NCI-H345 (cell line): Measurements from ENCODE around the gene PGPEP1.
"Not testable (repeated sequence)": the region's sequence is repeated elsewhere in the genome, so short reads cannot be mapped to it uniquely, and the experiment has no call there.

Source experiments
- DNase-seq: peaks from one replicate; lab custom pipeline; 2025; lab: John Stamatoyannopoulos, UW

The PGPEP1 gene

DNA sequence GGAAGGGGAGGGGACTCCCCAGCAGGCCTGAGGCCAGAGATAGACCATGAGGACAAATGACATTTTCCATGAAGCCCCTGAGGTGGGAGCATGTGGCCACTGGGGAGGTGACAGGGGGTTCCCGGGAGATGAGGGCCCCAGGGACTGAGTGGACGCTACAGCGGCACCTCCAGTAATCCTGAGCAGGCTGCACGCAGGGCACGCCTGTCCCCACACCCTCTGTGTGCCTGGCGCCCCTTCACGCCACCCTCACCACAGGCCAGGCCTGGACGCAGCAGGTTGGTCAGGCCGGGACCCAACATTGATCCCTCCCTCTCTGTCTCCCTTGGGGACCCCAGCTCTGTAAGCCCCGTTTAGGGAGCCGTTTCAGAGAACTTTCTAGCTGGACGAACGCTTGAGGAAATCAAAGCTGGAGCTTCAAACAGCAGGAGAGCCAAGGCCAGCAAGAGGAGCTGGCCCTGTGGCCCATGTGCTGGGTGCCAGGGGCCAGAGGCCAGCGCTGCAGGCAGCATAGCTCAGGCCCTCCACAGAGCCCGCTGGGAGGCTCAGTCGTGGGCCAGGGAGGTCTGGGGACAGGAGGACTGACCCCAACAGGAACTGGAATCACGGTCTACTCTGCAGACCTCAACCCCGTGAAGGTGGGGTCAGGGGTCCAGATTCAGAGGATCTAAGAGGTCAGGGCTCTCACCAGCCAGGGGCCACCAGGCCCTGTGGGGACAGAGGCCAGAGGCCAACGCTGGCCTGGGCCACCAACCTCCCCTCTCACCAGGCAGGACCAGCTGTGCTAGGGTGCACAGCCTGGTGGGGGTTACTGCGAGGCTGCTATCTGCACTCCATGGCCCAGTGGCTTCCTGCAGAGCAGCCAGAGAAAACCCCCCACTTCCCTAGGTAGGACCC, 32.1 kb upstream of the PGPEP1 start:
- no peak for DNase-seq

DNA sequence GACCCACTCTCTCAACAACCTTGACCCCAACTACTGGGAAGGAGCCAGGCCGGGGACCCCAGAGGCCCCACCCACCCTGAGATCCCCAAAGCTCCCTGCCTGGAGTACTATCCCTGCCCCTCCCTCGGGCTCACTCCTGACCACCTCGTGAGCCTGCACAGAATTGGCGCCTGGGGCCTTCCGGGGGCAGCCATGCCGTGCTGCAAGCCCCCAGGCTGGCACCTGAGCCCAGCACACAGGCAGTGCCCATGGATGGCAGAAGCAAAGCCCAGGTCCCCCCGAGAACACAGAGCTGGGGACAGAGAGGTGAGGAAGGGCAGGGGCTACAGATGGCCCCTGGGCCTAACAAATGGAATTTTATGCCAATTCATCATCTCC, 31.5 kb upstream of the PGPEP1 start:
- DNase-seq = no peak

DNA sequence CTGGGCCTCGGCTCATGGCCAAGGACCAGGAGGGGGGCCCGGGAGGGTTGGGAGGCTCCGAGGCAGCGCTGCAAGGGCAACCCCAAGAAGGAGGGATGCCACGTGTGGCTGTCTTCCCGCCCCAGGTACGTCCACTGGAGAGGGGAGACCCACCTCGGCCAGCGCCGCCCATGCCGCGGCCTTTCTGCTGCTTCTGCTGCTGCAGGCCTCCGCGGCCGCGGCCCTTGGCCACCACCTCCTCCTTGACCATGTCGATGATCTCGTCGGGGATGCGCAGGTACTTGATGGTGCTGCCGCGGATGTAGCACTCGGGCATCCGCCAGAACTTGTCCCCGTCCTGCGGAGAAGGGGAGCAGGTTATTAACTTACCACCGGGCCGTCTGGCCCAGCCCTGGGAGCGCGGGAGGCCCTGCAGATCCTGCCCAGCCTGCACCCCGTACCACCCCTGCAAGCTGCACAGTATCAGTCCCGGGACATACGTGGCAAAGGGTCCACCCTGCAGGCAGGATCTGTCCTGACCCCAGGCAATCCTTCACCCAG, 30.8 kb upstream of the PGPEP1 start:
- DNase-seq = no peak

DNA sequence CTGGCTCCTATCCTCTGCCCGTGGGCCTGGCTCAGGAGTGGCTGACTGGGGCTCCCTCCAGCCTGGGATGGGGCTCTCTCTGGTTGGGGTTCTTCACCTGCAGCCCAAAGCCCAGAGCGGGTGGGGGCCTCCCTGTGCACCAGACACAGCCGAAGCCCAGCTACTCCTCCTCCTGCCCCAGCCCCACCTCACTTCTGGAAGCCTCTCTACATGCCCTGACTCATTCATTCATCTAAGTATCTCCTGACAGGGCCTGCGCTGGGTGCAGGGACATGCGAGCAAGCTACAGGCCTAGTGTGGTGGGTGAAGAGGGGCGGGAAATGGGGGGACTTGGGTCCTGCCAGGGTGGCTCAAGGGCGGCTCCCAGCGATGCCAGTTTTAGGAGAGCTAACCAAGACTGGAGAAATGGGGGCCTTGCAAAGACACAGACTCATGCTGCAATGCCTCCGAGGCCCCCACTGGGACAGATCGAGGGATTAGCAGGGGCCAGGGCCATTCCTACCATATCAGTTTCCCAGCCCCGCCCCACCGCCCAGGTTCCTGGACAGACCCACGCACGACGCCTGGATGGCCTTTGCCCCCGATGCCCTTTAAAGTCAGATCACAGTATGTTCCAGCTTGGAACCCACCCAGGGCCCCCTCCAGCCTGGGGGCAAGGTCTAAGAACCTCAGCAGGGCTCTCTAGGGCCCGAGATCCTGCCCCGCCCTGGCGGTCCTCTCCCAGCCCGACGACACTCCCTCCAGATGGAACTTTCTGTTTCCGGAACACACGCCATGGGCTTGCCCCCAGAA, 30.1 kb upstream of the PGPEP1 start:
- no peak for DNase-seq

DNA sequence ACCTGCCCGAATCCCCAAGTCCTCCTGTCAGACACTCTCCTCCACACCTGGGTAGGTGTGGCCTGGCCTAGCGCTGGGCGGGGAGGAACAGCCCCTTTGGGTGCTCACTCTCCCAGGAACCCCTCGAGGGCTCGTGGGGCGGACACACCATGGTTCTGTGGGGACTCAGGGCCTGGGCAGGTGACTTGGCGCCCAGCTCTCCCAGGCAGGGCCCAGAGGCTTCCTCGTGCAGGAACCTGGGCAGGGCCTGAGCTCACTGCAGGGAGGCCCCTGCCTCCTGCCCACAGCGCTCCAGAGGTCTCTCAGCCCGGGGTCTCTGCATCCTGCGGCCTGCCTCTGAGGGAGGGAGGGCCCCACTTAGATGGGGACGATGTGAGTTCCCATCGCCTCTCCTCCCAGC, 29.4 kb upstream of the PGPEP1 start:
- DNase-seq = no peak

DNA sequence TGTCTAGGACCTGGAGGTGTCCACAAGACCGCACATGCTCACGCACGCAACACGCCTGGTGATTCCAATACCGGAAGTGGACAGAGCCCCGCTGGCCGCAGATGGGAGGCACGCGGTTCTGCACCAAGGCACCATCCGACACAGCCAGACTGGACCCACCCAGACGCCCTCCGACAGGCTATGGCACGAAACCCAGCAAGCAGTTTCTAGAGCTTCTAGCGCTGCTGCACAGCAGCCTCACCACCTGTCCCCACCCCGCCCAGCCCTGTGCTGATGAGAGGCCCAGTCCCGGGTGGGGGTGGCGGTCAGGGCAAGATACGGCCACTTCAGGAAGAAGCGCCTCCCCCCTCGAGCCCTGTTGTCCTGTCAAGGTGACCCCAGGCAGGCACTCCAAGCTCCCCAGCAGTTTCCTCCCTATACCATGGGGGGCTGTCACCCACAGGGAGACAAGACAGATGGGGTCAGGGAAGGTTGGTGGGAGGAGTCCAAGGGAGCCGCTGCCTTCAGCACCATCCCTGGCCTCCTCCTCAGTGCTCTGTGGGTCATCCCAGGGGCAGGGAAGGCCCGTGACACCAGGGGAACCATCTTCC, 28.8 kb upstream of the PGPEP1 start:
- DNase-seq = no peak

DNA sequence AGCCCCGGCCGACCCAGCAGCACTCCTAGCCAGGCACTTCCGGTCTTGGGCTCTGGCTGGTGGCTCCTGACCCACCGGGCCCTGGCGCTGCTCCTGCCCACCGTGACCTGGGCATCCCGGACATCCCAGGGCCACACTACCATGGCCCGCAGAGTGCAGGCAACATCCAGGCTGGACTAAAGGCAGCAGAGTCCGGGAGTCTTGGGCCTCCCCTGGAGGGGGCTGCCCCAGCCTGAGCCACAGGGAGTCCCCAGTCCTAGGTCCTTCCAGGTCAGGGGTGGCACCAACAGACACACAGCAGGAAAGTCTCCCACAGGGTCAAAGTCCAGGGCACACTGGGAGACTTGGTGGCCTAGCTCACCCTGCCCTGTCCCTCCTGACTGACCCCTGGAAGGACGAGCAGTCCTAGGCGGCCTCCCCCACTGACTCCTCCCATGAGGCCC, 28.3 kb upstream of the PGPEP1 start:
- no peak for DNase-seq

DNA sequence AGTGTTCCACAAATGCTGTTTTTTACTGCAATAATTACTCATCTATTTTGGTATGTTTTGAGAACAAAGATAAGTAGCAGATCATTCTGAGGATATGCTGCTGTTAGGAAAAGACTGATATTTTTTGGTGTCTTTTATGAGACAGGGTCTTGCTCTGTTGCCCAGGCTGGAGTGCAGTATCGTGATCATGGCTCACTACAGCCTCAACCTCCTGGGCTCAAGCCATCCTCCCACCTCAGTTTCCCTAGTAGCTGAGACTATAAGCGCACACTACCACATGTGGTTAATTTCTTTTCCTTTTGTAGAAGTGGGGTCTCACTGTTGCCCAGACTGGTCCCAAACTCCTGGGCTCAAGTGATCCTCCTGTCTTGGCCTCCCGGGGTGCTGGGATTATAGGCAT, 27.0 kb upstream of the PGPEP1 start:
- DNase-seq = no peak

DNA sequence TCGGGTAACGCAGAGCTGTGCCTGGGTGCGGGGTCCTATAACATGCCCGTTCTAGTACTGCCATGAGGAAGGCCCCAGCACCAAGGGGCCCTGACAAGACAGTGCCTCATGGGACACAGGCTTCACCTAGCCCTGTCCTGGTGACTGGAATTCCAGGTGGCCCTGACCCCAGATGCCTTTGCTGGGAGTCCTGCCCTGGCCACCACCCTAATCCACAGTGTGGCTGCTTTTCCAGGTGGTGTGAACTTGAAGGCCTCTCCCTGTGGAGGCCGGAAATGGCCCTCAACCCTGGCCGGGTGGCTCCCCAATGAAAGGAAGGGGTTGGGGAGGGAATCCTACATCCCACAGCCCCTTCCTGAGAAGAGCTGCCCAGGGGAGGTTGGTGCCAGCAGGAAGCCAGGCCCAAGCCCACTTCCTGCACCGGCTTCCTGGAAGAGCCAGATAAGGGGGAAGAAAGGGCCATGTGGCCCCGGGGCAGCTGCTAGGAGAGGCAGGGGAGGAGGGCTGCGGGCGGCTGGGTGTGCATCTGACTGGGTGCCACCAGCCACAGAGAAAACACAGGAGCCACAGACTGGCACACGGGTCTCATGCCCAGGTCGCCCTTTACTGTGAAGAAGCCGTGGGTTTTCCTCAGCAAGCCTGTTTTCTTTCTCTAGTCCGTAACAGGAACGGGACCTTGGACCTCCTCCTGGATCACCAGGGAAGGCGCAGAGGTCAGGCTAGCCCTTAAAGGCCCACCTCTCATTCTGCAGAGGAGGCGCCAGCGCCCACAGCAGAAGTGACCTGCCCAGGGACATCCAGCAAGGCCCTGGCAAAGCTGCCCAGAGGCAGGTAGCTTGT, 22.2 kb upstream of the PGPEP1 start:
- DNase-seq = no peak

DNA sequence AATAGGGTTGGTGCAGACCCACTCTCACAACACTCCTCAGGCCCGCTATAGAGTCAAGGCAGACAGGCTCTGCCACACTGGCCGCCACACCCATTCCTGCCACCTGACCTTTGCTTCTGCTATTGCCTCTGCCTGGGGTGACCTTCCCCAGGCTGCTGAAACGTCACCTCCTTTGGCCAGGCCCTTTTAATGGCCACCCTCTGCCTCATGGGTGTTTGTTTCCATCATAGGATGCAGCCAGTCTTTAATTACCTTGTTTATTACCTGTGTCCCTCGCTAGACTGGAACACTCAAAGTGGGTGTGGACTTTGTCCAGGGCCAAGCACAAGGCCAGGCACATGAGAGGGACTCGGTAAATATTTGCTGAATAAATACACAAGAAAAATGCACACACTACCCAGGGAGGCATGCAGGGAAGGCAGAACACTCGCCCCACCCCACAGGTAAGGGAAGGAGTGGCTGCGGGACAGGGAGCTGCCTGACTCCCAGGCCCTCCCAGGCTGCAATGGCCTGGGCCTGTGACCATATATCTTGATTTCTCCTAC, 20.7 kb upstream of the PGPEP1 start:
- no peak for DNase-seq

DNA sequence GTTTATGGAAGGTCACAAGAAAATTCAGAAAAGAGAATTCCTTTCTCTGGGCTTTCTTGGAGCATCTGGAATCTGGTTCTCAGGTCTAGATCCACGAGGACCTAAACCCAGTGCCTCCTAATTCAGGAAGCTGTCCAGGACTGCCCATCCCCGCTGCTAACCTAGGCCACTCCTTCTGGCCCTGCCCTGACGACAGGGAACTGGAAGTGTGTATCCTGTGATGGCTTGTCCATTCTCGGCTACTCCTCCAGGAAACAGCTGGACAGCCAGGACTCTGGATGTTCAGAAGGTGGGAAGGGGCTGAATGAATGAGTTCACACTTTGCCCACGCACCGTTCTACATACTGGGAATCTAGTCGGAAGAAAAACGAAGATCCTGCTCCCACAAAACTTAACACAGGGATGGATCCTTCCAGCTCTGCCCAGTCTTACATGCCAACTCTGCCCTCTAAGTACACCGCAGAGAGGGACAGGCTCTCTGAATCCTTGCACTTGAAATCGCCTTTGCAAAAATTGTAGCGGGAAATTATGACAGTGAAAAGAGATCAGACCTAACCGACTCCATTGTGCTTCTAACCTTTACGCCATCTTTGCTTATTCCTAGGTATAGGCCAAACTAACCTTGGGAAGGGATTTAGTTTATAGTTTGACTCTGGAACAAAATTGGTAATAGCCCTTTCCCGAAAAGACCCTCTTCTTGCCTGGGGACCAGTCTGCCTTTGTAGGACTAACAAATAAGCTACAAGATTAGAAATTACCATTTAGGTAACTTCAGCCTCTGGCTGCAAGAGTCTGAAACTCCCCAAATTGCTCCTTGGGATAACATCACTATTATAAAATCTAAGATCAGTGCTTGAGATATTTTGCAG, 19.3 kb upstream of the PGPEP1 start:
- no peak for DNase-seq

DNA sequence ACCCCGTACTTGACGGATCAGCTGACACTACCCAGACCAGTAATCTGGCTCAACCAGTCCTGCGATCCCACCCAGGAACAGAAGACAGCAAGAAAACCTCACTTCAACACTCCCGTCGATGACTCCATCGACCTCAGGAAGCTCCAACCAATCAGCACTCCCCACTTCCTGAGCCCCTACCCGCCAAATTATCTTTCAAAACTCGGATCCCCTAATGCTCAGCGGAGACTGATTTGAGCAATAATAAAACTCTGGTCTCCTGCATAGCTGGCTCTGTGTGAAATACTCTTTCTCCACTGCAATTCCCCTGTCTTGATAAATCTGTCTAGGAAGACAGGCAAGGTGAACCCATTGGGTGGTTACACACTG, 18.7 kb upstream of the PGPEP1 start:
- DNase-seq = no peak

DNA sequence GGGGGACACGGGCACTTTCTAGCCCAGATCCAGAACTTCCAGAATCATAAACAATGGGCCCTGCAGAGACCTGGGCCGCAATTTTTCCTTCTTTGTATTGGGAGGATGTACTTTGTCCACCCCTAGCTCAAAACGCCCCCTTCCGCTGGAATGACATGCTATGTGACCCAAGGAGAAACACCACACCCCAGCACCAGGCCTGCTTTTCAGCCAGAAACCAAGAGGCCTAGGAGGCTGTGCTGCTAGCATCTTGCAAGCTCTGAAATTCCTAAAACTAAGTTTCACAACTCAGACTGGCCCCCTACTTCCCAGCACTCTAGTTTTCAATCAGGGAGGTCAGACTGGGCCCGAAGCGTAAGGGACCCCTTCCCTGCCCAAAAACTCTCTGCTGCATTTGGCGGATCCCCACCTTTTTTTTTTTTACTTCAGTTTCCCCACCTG, 18.1 kb upstream of the PGPEP1 start:
- DNase-seq = no peak

DNA sequence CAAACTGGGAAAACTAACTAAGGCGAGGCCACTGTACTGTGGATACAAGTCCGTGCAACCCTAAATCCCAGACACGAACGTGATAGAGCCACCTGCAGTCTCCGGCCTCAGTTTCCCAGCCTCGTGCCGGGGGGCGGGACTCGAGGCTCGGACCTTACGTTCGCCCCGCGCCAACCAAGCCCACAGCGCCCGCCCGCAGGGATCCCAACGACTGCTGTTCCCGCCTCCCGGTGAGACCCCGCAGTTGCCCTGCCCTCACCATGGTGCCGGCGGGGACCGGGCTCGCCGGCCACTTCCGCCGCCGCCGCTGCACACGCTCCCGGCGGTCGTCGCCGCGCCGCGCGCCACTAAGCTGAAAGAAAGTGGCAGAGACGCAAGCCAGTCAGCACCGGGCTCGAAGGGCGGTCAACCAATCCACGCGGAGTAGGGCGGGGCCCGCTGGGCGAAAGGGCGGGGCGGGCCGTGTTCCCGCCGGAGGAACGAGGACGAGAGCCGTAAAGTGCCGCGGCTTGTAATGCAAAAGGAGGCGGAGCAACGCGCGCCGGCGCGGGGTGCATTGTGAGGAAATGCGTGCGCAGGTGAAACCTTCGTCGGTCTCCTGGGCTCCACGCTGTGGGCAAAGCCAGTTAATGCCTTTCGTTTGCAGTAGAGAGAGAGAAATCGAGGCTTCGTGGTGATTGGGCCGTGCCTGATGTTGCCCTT, 17.5 kb upstream of the PGPEP1 start, which contains the start of gene LSM4:
Gene LSM4 (minus strand): TSS at position 318 of the 702 bp plus-strand sequence. CDS start 56 bp downstream, at position 262.
- peak; percentile 98 for DNase-seq

DNA sequence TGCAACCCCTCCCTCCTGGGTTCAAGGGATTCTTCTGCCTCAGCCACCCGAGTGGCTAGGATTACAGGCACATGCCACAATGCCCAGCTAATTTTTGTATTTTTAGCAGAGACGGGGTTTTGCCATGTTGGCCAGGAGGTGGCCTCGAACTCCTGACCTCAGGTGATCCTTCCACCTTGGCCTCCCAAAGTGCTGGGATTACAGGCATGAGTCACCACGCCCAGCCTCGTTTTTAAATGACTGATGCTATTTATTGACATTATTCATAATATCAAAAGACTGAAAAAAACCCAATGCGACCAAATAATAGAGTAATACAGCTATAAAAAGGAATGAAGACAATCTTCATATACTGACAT, 16.0 kb upstream of the PGPEP1 start:
- not testable (repeated sequence) for DNase-seq

DNA sequence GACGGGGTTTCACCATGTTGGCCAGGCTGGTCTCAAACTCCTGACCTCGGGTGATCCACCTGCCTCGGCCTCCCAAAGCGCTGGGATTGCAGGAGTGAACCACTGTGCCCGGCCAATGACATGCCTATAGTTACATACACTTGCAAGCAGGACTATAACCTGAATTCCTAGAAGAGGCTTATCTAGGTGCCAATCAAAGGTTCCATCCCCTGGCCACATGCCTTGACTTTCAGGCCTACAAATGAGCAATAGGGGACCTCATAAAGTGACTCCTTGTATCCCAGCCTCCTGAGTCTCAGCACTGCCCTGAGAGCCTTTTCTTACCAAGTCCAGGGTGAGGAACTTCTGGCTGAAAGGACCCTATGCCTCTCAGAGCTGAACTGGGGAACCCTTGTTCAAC, 13.6 kb upstream of the PGPEP1 start:
- DNase-seq = no peak

DNA sequence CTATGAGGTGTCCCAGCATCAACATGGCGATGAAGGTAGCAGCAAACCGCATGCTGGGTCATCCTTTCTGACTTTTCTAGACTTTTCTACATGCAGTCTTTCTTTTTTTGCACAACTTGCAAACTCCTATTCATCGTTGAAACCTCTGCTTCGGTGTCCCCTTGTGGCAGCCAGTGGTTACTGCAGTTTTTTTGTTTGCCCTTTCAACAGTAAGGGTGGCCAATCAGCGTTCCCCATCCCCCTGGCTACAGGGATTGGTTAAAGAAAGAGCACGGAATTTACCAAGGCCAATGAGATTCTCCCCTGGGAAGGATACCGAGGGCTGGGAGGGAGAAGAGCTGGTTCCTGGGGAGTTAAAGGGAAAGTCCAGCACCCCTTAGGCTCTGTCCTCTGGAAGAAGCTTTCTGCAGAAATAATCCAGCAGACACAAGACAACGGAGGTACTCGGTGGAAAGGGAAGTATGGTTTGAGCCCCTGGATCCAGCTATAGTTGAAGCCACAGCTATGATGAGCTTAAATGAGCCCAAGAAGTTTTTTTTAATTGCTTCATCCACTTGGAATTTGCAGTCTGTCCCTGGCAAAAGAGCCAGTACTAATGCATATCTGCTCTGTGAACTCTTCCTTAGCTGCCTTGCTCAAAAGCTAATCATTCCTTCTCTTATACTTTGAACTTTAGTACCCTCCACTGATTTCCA, 11.9 kb upstream of the PGPEP1 start:
- peak; percentile 91 for DNase-seq

DNA sequence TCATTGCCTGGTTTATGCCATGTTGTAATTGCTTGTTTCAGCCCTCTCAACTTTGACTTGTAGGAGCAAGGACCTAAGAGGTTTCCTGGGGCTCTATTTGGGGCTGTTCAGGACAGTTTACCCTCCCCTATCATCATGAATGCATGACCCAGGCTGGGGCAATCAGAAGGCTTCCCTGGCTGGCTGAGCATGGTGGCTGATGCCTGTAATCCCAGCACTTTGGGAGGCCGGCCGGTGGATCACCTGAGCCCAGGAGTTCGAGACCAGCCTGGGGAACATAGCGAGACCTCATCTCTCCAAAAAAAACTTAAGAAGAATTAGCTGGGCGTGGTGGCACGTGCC, 11.4 kb upstream of the PGPEP1 start:
- DNase-seq = no peak

DNA sequence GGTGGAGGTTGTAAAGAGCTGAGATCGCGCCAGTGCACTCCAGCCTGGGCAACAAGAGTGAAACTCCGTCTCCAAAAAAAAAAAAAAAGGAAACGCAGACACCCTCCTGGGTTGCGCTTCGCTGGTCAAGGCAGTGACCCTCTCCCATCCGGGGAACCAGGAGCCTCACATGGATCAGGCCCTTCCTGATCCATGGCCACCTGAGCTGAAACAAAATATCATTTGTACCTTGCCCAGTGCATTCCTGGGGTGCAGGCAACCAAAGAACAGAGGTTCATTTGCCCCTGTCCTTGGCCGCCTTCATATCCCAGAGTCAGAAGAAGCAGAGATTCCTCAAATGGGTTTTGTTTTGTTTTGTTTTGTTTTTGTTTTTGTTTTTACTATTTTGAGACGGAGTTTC, 9.5 kb upstream of the PGPEP1 start:
- DNase-seq = no peak
